Tibial nerve (tissue), 4 donors: Measurements from ENCODE around the gene ZDHHC7.

Source experiments
- CTCF ChIP-seq, 5 experiments: fragments of 200-600 bp in 3 of 5; fragments of 450-650 bp in 2 of 5; sonication (generic) in 3 of 5; IDR thresholded peaks; one replicate each; pipeline ENCODE4 v1.5.1; 2016 to 2019; ENCODE audit warnings: antibody characterized with exemption in 5 of 5, mild to moderate bottlenecking in 3 of 5, moderate library complexity in 2 of 5
- EP300 ChIP-seq, 2 donors: sonication (generic); formaldehyde crosslinking; IDR thresholded peaks; one replicate each; pipeline ENCODE4 v1.6.1; 2017; ENCODE audit warnings: antibody characterized with exemption in 2 of 2, mild to moderate bottlenecking in 1 of 2
- POLR2A ChIP-seq, 2 donors: fragments of 450-650 bp; IDR thresholded peaks; one replicate each; pipeline ENCODE4 v1.6.1; 2017; ENCODE audit warnings: antibody characterized with exemption in 2 of 2, mild to moderate bottlenecking in 2 of 2, moderate library complexity in 2 of 2

GRCh38 chr16:85042606-85043005, 31.3 kb upstream of the ZDHHC7 start:
- TF ChIP-seq CTCF (IDR thresholded peaks at IDR 0.05) (no peak), POLR2A (IDR thresholded peaks at IDR 0.05) (no peak), EP300 (IDR thresholded peaks at IDR 0.05) (no peak)
